WTC11 (cell line): ENCODE data around the gene RBFOX1.

Experiments
- ATF3 ChIP-seq: sonication (generic); formaldehyde crosslinking; conservative IDR thresholded peaks from 2 replicates; pipeline ENCODE4 v1.8.1; 2022; ENCODE audit warnings: mild to moderate bottlenecking, missing genetic modification reagents
- CTCF ChIP-seq: fragments of 200-600 bp; IDR thresholded peaks from 2 replicates; pipeline ENCODE4 v1.8.0; 2022; ENCODE audit warnings: antibody characterized with exemption
- ESRRA ChIP-seq: sonication (generic); formaldehyde crosslinking; IDR thresholded peaks from 2 replicates; pipeline ENCODE4 v1.8.1; 2022; ENCODE audit warnings: mild to moderate bottlenecking, missing genetic modification reagents, borderline replicate concordance
- MAX ChIP-seq: sonication (generic); formaldehyde crosslinking; IDR thresholded peaks from 2 replicates; pipeline ENCODE4 v1.8.0; 2022; ENCODE audit warnings: mild to moderate bottlenecking, missing genetic modification reagents
- NFYB ChIP-seq: sonication (generic); formaldehyde crosslinking; conservative IDR thresholded peaks from 2 replicates; pipeline ENCODE4 v1.8.0; 2022; ENCODE audit warnings: low read depth, missing genetic modification reagents
- USF2 ChIP-seq: sonication (generic); formaldehyde crosslinking; IDR thresholded peaks from 2 replicates; pipeline ENCODE4 v1.8.1; 2023; ENCODE audit warnings: mild to moderate bottlenecking, missing genetic modification reagents, moderate library complexity
- ZNF512 ChIP-seq: sonication (generic); formaldehyde crosslinking; IDR thresholded peaks from 2 replicates; pipeline ENCODE4 v1.8.1; 2022; ENCODE audit warnings: missing genetic modification reagents, borderline replicate concordance

GRCh38 chr16:7653746-7654461 lies 321.3 kb downstream of the RBFOX1 start:
- no peak for TF ChIP-seq CTCF
- no peak for TF ChIP-seq ESRRA (CRISPR knock-in tag)
- TF ChIP-seq ATF3 = no peak
- TF ChIP-seq MAX (CRISPR knock-in tag) = no peak
- TF ChIP-seq NFYB (CRISPR knock-in tag) = no peak
- no peak for TF ChIP-seq USF2
- no peak for TF ChIP-seq ZNF512 (CRISPR knock-in tag)
